ENCODE data around the gene RAD54L2. TPM values are rescaled to one million over a fixed set of nuclear protein-coding genes. Genes with fewer than 3 reads are reported as not detected.
A peak's percentile ranks its signal among the peaks of the same experiment; 100 is the strongest.
"Not testable (repeated sequence)": the region's sequence is repeated elsewhere in the genome, so short reads cannot be mapped to it uniquely, and the experiment has no call there.

RAD54L2 gene
- total and polyA plus RNA-seq, 11 donors: 5.5 to 20.0 (median 12.5) TPM

DNA sequence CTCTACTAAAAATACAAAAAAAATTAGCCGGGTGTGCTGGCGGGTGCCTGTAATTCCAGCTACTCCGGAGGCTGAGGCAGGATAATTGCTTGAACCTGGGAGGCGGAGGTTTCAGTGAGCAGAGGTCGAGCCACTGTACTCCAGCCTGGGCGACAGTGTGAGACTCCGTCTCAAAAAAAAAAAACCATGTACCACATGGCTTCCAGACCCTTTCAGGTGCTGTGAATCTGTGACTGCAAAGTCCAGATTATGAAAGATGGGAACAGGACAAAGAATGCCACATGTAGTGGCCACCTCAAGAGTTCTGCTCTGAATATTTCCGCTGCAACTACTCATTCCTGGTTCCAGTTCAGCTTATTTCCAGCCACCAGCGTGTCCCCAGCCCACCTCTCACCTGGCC lies 30.3 kb upstream of the RAD54L2 start:
- 85 to 93% (median 86%) methylated on average over 9 of the region's 9 CpGs for WGBS, 4 donors

DNA sequence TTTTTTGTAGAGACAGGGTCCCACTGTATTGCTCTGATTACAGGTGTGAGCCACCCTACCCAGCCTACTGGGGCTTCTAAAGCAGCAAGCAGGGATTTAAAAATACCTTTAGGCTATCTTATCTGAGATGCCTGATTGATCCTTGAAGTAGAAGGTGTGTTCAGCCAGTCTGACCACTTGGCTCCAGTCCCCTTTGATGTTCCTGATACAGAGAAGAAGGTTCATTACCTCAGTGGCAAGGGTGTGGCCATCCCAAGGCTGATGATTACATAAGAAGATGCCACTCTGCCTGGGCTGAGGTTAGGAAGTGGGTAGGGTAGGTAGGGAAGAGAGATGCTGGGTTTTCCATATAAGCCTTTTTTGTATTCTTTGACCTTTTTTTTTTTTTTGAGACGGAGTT lies 27.5 kb upstream of the RAD54L2 start:
- intact Hi-C loops (cut with DNase I): no loop called here
- Histone ChIP-seq H3K36me3 (no peaks in the 10 kb centered on the region), H3K27ac (no peak overlapping the region), H3K9me3 (no peaks in the 10 kb centered on the region), H3K27me3 (no peaks in the 10 kb centered on the region), H3K4me1 (no peaks in the 10 kb centered on the region), H3K4me3 (no peak overlapping the region)
- WGBS, 4 donors: 63 to 88% (median 84%) methylated on average over 1 of the region's 1 CpG
- DNase-seq: no peak
- ATAC-seq: no peak
- TF ChIP-seq POLR2A (IDR thresholded peaks at IDR 0.05): no peak
- TF ChIP-seq, protein P1, sequence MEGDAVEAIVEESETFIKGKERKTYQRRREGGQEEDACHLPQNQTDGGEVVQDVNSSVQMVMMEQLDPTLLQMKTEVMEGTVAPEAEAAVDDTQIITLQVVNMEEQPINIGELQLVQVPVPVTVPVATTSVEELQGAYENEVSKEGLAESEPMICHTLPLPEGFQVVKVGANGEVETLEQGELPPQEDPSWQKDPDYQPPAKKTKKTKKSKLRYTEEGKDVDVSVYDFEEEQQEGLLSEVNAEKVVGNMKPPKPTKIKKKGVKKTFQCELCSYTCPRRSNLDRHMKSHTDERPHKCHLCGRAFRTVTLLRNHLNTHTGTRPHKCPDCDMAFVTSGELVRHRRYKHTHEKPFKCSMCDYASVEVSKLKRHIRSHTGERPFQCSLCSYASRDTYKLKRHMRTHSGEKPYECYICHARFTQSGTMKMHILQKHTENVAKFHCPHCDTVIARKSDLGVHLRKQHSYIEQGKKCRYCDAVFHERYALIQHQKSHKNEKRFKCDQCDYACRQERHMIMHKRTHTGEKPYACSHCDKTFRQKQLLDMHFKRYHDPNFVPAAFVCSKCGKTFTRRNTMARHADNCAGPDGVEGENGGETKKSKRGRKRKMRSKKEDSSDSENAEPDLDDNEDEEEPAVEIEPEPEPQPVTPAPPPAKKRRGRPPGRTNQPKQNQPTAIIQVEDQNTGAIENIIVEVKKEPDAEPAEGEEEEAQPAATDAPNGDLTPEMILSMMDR (IDR thresholded peaks at IDR 0.05): no peak

More for the DNA sequence above, 30.3 kb upstream of the RAD54L2 start:
- no peak for TF ChIP-seq POLR2A (IDR thresholded peaks at IDR 0.05)
- TF ChIP-seq, protein P1 (IDR thresholded peaks at IDR 0.05): no peak
- no peaks in the 10 kb centered on the region for H3K36me3 ChIP-seq
- DNase-seq (peak in 1 of 5 donors; percentile 6), ATAC-seq (no peak)
- intact Hi-C loops (cut with DNase I): no loop called here
- H3K27me3 ChIP-seq: no peaks in the 10 kb centered on the region
- H3K4me3 ChIP-seq: no peak overlapping the region
- no peaks in the 10 kb centered on the region for H3K9me3 ChIP-seq
- H3K4me1 ChIP-seq: no peaks in the 10 kb centered on the region
- H3K27ac ChIP-seq: no peak overlapping the region

DNA sequence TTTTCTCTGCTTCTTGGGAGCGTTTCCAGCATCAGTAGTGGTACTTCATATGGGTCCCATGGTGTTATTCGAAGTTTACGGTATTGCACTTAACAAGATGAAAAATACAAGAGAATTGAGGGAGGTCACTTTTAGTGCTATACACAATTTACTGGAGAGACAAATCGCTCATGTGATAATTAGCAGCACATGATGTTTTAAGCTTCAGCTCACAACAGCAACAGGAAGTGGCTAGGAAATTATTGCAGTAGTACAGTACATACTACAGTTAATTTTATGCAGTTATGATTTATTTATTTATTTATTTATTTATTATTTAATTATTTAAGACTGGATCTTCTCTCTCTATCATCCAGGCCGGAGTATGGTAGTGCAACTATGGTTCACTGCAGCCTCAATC lies 24.3 kb upstream of the RAD54L2 start:
- Histone ChIP-seq H3K36me3 (no peaks in the 10 kb centered on the region), H3K4me3 (no peak overlapping the region), H3K4me1 (no peaks in the 10 kb centered on the region), H3K27me3 (no peaks in the 10 kb centered on the region), H3K27ac (no peak overlapping the region), H3K9me3 (no peaks in the 10 kb centered on the region)
- ATAC-seq: no peak
- no peak for TF ChIP-seq POLR2A (IDR thresholded peaks at IDR 0.05)
- TF ChIP-seq, protein P1 (IDR thresholded peaks at IDR 0.05): no peak
- no peak for DNase-seq
- 88 to 91% (median 89%) methylated on average over 5 of the region's 5 CpGs for WGBS, 4 donors
- intact Hi-C loops (cut with DNase I): no loop called here

DNA sequence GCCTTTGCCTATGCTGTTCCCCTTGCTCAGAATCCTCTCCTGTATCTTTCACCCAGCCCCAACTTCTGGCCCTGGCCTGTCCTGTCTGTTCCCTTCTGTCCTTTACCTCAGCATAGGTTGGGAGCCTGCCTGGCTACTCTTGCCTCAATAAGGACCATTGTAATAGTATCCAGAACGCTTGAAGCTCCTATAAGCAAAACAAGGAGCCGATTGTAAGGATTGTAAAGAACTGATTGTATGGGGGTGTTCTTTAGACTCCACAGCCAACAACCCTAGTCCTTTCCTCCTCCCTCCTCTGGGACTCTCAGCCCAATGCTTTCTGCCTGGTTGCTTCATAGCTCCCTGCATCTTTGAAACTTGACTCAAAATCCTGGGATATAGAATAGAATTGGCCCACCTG lies 18.7 kb upstream of the RAD54L2 start:
- Histone ChIP-seq H3K9me3 (no peaks in the 10 kb centered on the region), H3K4me1 (no peaks in the 10 kb centered on the region), H3K4me3 (no peak overlapping the region), H3K36me3 (no peaks in the 10 kb centered on the region), H3K27me3 (no peaks in the 10 kb centered on the region), H3K27ac (no peak overlapping the region)
- WGBS, 4 donors: 67 to 86% (median 81%) methylated on average over 2 of the region's 2 CpGs
- ATAC-seq (no peak), DNase-seq (no peak)
- TF ChIP-seq, protein P1 (IDR thresholded peaks at IDR 0.05): no peak
- TF ChIP-seq POLR2A (IDR thresholded peaks at IDR 0.05): no peak
- intact Hi-C loops (cut with DNase I): no loop called here

DNA sequence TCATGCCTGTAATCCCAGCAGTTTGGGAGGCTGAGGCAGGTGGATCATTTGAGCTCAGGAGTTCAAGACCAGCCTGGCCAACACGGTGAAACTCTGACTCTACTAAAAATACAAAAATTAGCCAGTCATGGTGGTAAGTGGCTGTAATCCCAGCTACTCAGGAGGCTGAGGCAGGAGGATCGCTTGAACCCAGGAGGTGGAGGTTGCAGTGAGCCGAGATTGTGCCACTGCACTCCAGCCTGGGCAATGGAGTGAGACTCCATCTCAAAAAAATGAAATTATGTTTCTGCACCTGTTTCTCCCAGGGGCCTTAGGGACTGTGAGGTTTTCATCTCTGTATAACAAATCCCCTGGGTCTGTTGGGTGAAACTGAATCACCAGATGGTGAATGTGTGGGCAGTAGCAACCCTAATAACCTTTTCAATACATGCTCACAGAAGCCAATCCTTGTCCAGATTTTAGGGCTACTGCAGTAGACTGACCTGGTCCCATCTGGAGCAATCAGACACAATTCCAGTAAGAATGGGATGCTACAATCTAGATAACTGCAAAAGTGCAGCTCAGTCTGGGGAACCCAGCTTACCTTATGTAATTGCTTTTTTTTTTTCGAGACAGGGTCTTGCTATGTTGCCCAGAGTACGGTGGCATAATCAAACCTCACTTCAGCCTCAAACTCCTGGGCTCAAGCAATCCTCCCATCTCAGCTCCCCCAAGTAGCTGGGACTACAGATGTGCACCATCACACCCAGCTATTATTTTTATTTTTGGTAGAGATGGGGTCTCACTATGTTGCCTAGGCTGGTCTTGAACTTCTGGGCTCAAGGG lies 17.4 kb upstream of the RAD54L2 start:
- H3K9me3 ChIP-seq; H3K27me3 ChIP-seq; ATAC-seq; H3K36me3 ChIP-seq; H3K27ac ChIP-seq; intact Hi-C loops (cut with DNase I); H3K4me3 ChIP-seq; H3K4me1 ChIP-seq: not testable (repeated sequence)
- peak in 1 of 5 donors; percentile 10 for DNase-seq
- WGBS, 4 donors: 73 to 88% (median 85%) methylated on average over 4 to 5 of the region's 5 CpGs

All from heart left ventricle (tissue), 16 donors.